ENCODE results near the gene PEX5. TPM values are rescaled to one million over a fixed set of nuclear protein-coding genes. Genes with fewer than 3 reads are reported as not detected.

The PEX5 gene
- polyA plus RNA-seq, 1 donor (not counting 4 experiments of a cell fraction or from before 2014, with no cell fraction given): 14.4 TPM

DNA sequence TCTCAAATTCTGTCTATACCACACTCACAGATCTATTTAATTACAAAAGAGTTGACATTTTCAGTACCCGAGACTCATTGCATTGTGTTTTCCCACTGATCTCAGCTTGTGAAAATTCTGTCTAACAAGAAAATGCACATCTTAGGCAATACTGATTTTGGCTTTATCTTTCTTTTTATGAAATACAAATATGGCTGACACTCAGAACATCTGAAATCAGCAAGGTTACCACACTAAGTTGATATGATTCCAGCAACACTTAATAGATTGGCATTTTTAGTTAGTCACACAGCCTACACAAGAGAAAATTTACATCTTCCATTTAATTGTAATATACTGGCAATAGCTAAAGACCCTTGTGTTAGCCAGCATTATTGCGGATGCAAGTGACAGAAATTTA is 40.3 kb downstream of the PEX5 start:
- H3K4me3 ChIP-seq (ENCODE audit: control insufficient read depth in 2 of 3, extremely low read depth in 1 of 3, insufficient read depth in 2 of 3, low read depth in 1 of 3, low read length in 3 of 3): no peak overlapping the region
- H3K9me3 ChIP-seq (ENCODE audit: control insufficient read depth, low read depth, low read length): no peaks in the 10 kb centered on the region
- H3K36me3 ChIP-seq (ENCODE audit: control insufficient read depth in 2 of 2, extremely low read depth in 1 of 2, insufficient read depth in 2 of 2, low read length in 2 of 2): no peaks in the 10 kb centered on the region
- no peaks in the 10 kb centered on the region for H3K79me2 ChIP-seq (ENCODE audit: control insufficient read depth, insufficient read depth, low read length)
- H3K27me3 ChIP-seq (ENCODE audit: control insufficient read depth, extremely low read depth, insufficient read depth, low read length): peaks cover 11% of the 10 kb centered on the region
- no peak for DNase-seq (ENCODE audit: low read depth, low spot score)
- H3K4me2 ChIP-seq (ENCODE audit: control insufficient read depth, extremely low read depth, insufficient read depth, low read depth, low read length): no peak overlapping the region
- dilution Hi-C loops (cut with MboI; ENCODE audit: extremely low pct_ligation_motif_present, low sequenced_read_pairs): no loop called here
- no peak for FAIRE-seq
- no peaks in the 10 kb centered on the region for H4K20me1 ChIP-seq (ENCODE audit: control insufficient read depth, extremely low read depth, insufficient read depth, low read length)
- H3K9ac ChIP-seq (ENCODE audit: control insufficient read depth, extremely low read depth, insufficient read depth, low read length): no peak overlapping the region
- TF ChIP-seq CTCF (optimal IDR thresholded peaks at IDR 0.05 in 1 of 3, IDR thresholded peaks at IDR 0.05 in 1 of 3, conservative IDR thresholded peaks at IDR 0.05 in 1 of 3; ENCODE audit: extremely low read depth in 1 of 3, insufficient read depth in 2 of 3, low read length in 3 of 3): no peak
- no peak for TF ChIP-seq EZH2 (IDR thresholded peaks at IDR 0.05; ENCODE audit: low read length)
- H3K27ac ChIP-seq (ENCODE audit: control insufficient read depth, insufficient read depth, low read length): no peak overlapping the region
- no peaks in the 10 kb centered on the region for H3K4me1 ChIP-seq (ENCODE audit: control insufficient read depth, extremely low read depth, insufficient read depth, low read length)
- H2AFZ ChIP-seq (ENCODE audit: control insufficient read depth, low read length): no peak overlapping the region
- H3K9me1 ChIP-seq (ENCODE audit: control insufficient read depth, extremely low read depth, insufficient read depth, low read length): no peaks in the 10 kb centered on the region

DNA sequence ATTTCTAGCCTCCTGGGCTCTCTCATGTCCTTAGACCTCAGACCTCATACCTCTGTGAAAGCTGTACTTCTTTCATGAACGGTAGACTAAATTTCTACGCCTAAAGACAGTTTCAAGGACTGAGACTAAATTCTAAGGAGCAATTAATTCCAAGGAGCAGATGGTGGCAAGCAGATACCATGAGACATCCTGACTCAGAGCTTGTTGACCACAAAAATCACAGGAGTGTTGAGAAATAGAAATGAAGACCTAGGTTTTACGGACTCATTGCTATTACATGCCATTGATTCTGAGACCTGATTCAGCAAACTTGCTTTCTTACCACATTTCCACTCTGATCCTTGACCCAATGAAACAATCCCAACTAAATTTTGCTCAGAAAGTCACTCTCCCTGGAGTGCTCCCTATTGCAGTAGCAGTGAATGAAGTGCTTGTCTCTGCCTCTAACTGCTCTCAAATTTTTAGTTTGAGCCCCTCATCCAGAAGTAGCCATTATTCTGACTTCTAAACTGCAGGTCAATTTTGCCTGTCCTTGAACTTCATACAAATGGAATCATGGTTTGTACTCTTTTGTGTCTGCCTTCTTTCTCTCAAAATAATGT is 52.0 kb downstream of the PEX5 start:
- H3K79me2 ChIP-seq (ENCODE audit: control insufficient read depth, insufficient read depth, low read length): no peaks in the 10 kb centered on the region
- H3K4me1 ChIP-seq (ENCODE audit: control insufficient read depth, extremely low read depth, insufficient read depth, low read length): no peaks in the 10 kb centered on the region
- no peaks in the 10 kb centered on the region for H3K27me3 ChIP-seq (ENCODE audit: control insufficient read depth, extremely low read depth, insufficient read depth, low read length)
- no peak overlapping the region for H2AFZ ChIP-seq (ENCODE audit: control insufficient read depth, low read length)
- H3K4me3 ChIP-seq (ENCODE audit: control insufficient read depth in 2 of 3, extremely low read depth in 1 of 3, insufficient read depth in 2 of 3, low read depth in 1 of 3, low read length in 3 of 3): no peak overlapping the region
- H3K36me3 ChIP-seq (ENCODE audit: control insufficient read depth in 2 of 2, extremely low read depth in 1 of 2, insufficient read depth in 2 of 2, low read length in 2 of 2): no peaks in the 10 kb centered on the region
- H4K20me1 ChIP-seq (ENCODE audit: control insufficient read depth, extremely low read depth, insufficient read depth, low read length): no peaks in the 10 kb centered on the region
- H3K9me1 ChIP-seq (ENCODE audit: control insufficient read depth, extremely low read depth, insufficient read depth, low read length): no peaks in the 10 kb centered on the region
- H3K9ac ChIP-seq (ENCODE audit: control insufficient read depth, extremely low read depth, insufficient read depth, low read length): no peak overlapping the region
- DNase-seq (ENCODE audit: low read depth, low spot score): no peak
- no peaks in the 10 kb centered on the region for H3K9me3 ChIP-seq (ENCODE audit: control insufficient read depth, low read depth, low read length)
- H3K27ac ChIP-seq (ENCODE audit: control insufficient read depth, insufficient read depth, low read length): no peak overlapping the region
- TF ChIP-seq CTCF (optimal IDR thresholded peaks at IDR 0.05 in 1 of 3, IDR thresholded peaks at IDR 0.05 in 1 of 3, conservative IDR thresholded peaks at IDR 0.05 in 1 of 3; ENCODE audit: extremely low read depth in 1 of 3, insufficient read depth in 2 of 3, low read length in 3 of 3) (no peak), EZH2 (IDR thresholded peaks at IDR 0.05; ENCODE audit: low read length) (no peak)
- H3K4me2 ChIP-seq (ENCODE audit: control insufficient read depth, extremely low read depth, insufficient read depth, low read depth, low read length): no peak overlapping the region
- peak; percentile 90 for FAIRE-seq
- dilution Hi-C loops (cut with MboI; ENCODE audit: extremely low pct_ligation_motif_present, low sequenced_read_pairs): no loop called here

All from keratinocyte (primary cell).